Umbilical cord (tissue), 2 donors: ENCODE measurements around the gene MAP1B. TPM values are rescaled to one million over a fixed set of nuclear protein-coding genes. Genes with fewer than 3 reads are reported as not detected.

Source experiments
- DNase-seq: peaks from one replicate; pipeline ENCODE4 v3.0.0-alpha.2; 2015; ENCODE audit warnings: low spot score
- total RNA-seq: library from RNA; depleted of rRNA; stranded (reverse); fragments of >200 nt; gene quantifications from one replicate; pipeline ENCODE4 v1.2.3, GENCODE V29; 2014; ENCODE audit warnings: low replicate concordance; ENCODE audit not compliant: insufficient read depth

The MAP1B gene
- total RNA-seq, 1 donor from 2014 or later, result 235 TPM

DNA sequence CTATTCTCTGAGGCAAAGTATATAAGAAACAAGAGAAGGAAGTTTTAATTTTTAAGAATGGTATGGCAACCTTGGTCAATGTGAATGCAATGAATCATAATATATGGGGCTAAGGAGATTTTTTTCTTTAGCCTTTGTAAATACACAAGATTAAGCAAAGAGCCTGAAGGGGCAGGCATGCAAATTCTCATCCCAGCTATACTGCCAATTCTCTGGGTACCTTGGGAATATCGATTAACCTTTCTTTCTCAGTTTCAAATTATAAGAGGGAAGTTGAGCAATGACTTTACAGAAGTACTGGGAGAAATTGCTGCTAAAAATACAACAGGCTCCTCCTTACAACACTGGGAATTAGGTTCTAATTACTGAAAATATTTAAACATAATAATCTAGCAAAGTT is 115.2 kb downstream of the MAP1B start:
- no peak for DNase-seq

GRCh38 chr5:72223371-72223770 is 116.1 kb downstream of the MAP1B start:
- DNase-seq, result no peak

DNA sequence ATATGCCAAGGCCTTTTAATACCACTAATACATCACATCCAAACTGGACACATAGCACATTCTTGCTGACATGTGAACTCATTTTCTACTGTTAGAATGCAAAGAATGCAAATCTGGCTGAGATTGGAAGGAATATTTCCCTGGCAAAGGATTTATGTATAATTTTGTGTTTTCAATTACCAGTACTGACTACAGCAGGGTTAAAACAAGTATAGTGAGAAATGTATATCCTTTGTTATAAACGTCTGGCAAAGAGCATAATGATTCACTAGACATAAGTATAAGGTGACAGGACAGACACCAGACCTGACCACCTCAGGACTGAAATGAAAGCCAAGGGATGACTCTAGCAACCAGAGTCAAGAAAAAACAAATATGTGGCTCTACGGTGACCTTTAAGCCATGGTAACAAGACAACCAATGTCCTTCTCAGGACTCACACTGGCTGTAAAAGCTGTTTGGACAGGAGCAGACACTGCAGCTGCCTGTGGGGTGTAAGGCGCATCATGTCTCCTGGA is 117.7 kb downstream of the MAP1B start:
- DNase-seq, result no peak

DNA sequence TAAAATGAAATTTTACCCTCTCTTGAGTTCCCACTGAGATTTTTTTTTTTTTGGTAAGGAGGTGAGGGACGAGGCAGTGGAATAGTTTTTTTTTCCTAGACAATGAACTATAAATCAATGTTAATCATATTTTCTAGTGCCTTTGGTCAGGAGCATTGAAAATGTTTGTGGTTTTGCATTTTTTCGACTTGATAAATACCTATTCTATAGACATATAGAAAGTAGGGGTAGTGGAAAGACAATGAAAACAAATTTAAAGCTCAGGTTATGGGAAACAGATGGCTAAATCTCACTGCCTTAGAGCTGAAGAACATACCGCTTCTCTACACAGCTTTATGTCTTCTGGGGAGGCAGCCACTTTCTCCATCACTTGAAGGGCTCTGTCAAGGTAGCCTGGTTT is 118.5 kb downstream of the MAP1B start:
- no peak for DNase-seq

- no peak for DNase-seq
Measured at GRCh38 chr5:72226950-72227349, 119.7 kb downstream of the MAP1B start.

- no peak for DNase-seq
Measured at GRCh38 chr5:72228960-72229359, 121.7 kb downstream of the MAP1B start.

GRCh38 chr5:72231991-72232703 is 124.9 kb downstream of the MAP1B start:
- DNase-seq, result peak; percentile 96

DNA sequence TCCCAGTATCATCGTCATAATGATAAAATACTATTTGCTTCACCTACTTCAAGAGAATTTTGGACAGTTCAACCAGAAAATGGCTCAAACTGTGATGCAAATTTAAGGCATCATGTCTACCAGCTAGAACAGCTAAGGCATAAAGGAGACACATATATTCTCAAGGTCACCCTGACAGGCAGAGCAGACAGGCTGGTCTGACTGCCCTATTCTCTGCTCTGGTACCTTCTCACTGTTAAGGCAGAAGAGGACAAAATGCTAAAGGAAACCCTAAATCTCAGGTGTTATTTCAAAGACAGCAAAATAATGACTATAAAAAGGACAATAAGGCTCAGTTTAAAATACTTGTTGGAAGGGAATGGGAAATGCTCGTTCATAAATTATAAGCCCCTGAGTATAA is 125.6 kb downstream of the MAP1B start:
- no peak for DNase-seq

DNA sequence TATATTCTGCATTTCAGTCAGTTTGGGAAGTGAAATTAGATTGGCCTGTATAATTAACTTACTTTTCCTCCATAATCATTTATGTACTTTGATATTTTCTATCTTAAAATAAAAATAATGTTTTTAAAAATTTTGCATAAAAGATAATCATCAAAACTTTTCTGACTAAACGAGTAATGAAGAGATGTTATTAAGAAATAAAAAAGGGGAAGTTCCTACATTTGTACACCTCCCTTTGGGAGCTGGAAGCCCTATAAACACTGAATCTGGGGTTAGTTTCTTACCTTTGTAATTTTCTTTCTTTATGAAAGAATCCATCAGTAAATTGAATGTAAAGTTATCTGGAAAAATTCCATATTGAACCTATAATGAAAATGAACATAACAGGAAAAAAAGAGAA is 126.6 kb downstream of the MAP1B start:
- DNase-seq, result no peak

DNA sequence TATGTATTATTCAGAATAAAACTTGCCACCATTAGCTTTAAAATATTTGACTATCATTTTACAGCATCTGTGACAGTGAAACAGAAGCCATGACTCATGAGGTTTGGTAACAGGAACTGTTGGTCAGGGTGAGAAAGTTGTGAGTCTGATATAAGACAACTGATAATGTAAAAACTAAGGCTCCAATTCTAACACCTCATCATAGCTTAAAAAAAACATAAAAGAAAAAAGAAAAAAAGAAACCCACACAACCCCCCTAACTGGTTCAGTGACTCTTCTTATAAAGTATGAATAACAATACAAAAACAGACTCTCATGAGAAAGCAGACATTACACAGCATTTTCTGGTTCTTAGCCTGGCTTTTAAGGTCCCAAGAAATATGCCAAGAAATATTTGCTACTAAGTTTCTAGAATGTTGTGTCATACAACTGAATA is 127.0 kb downstream of the MAP1B start:
- DNase-seq, result peak; percentile 74

GRCh38 chr5:72234868-72235267 is 127.6 kb downstream of the MAP1B start:
- no peak for DNase-seq

DNA sequence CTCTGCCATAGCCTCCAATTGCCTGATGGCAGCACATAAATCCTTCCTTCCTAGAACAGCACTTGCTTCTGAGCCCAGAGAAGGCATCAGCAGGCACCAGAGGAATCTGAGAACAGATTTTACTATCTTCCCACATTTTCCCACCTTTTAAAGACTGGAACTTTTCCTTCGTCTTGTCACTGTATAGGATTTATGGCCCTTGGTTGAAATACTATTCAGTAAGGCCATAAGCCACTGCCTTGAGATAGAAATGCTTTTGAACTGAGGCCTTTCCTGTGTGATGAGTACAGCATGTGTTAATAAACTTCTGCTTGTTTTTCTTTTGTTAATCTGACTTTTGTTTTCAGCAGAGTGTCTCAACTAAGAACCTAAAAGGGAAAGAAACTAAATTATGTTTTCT is 128.4 kb downstream of the MAP1B start:
- peak; percentile 59 for DNase-seq

DNA sequence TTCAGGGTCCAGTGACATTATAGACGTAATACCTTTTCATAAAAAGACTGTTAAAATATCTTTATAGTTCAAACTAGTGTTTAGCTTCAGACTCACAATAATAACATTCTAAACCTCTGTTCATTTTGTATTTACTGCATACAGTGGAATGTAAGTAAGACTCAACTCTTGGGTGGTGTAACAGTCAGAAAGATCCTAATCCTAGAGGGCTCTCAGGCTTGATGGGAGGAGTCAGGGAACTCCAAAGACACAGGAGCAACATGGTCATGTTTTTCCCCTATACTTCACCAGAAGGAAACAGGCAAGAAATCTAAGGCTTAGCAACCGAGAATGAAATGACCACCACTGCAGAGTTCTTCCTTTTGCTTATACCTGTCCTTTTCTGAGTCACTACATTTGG is 130.1 kb downstream of the MAP1B start:
- DNase-seq, result peak; percentile 77

GRCh38 chr5:72237879-72238278 is 130.6 kb downstream of the MAP1B start:
- DNase-seq, result no peak

DNA sequence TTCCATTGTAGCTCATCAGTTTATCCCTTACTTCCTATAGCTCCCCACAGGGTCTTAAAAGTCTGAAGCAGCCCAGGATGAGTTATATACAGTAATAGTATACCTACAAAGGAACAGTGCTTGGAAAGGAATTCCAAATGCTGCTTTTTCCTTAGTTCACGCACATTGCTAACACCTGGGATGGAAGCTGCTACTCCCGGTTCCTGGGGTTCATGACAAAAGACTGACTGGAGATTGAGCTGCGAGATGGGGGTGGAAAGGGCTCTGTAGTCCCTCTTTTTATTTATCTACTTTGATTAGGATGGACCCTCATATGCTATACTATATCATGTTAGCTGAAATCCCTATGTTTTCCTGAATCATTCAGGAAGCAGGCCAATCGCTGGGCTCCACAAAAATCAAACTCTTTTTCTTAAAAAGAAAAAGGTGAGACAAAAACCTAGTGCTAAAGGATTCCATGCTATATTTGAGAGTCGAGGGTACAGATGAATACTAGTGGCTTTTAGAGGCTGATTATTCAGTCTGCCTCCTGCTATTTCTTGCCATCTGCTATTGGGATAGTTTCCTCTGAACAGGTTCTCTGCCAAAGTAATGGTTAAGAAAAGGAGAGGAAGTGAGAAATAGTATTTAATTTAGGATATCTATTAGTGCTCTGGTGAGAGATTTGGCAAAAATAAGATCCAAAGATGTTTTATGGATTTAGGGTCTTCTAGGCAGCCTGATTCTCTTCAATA is 131.6 kb downstream of the MAP1B start:
- DNase-seq, result no peak

DNA sequence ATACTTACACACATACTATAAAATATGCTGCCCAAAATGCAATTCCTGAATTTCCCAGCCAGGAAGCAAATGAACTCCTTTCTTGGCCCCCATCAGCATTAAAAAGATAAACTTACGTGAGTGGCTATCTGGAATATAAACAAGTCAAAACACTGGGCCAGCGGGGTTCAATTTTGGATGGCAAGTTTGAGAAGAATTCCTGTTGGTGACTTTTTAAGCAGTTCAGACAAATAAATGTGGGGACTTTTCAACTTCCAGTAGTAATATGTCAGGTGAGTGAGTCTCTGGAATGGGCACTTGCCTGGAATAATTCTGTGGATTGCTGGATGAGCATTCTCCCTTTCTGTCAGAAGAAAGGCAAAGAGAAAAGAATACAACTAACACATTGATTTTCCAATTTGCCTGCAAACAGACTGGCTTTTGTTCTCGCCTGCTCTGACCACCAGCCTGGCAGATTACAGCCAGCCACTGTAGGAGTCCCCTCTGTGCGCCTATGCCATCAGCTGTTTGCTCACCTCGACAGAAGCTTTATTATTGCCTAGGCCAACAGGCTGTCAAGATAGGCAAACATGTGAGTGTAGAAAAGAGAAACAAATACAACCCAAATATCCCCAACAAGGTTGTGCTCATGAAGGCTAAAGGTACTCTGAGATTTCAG is 134.2 kb downstream of the MAP1B start:
- DNase-seq, result no peak

GRCh38 chr5:72242796-72243475 is 135.7 kb downstream of the MAP1B start:
- DNase-seq, result no peak

GRCh38 chr5:72243706-72244105 is 136.4 kb downstream of the MAP1B start:
- DNase-seq, result no peak

- DNase-seq, result peak; percentile 85
Measured at GRCh38 chr5:72244862-72245371, 137.6 kb downstream of the MAP1B start.

DNA sequence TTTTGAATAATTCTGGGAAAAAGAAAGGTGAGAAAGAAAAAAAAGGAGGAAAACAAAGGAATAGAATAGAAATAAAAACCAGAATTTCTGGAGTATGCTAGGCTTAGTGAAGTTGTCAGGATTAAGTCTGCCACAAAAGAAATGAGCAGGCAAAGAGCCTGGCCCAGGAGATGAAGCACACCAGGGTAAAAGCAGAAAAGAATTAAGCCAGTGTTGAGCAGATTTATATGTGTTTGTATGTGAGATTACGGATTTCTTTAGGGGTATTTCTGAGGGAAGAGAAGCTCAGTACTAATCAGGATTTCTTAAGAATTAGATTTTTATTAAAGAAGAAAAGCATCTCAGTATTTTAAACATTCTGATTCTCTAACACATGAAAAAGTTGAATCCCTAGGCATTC is 138.3 kb downstream of the MAP1B start:
- DNase-seq, result peak; percentile 85

GRCh38 chr5:72245951-72246532 is 138.8 kb downstream of the MAP1B start:
- peak; percentile 88 for DNase-seq
